Keratinocyte (primary cell): ENCODE data around the gene NGFR. TPM values are rescaled to one million over a fixed set of nuclear protein-coding genes. Genes with fewer than 3 reads are reported as not detected.
"Not testable (repeated sequence)": the region's sequence is repeated elsewhere in the genome, so short reads cannot be mapped to it uniquely, and the experiment has no call there.

Experiments
- DNase-seq: peaks from one replicate; pipeline ENCODE4 v3.0.0-alpha.2; 2011; ENCODE audit warnings: low read depth, missing footprints, low spot score
- FAIRE-seq: peaks from 2 replicates; lab custom pipeline; 2011; peaks lifted over from hg19 to GRCh38; lab: Jason Lieb, UNC
- H2AFZ ChIP-seq: 2 replicates; pipeline ENCODE4 v1.6.0; 2012; ENCODE audit warnings: low read length, control low read depth, inconsistent platforms; ENCODE audit not compliant: control insufficient read depth
- H3K27ac ChIP-seq: 2 replicates; pipeline ENCODE4 v1.5.1; 2011; ENCODE audit warnings: low read length; ENCODE audit not compliant: control insufficient read depth, insufficient read depth
- H3K27me3 ChIP-seq: 3 replicates; pipeline ENCODE4 v1.6.0; 2011; ENCODE audit warnings: low read length; ENCODE audit not compliant: control insufficient read depth, insufficient read depth; ENCODE audit errors: extremely low read depth
- H3K36me3 ChIP-seq, 2 experiments: 2 replicates in 1 of 2; 3 replicates in 1 of 2; pipeline ENCODE4 v1.5.1; 2011; ENCODE audit warnings: low read length in 2 of 2, mild to moderate bottlenecking in 1 of 2; ENCODE audit not compliant: control insufficient read depth in 2 of 2, insufficient read depth in 2 of 2; ENCODE audit errors: extremely low read depth in 1 of 2
- H3K4me1 ChIP-seq: 3 replicates; pipeline ENCODE4 v1.5.1; 2011; ENCODE audit warnings: low read length; ENCODE audit not compliant: control insufficient read depth, insufficient read depth; ENCODE audit errors: extremely low read depth
- H3K4me2 ChIP-seq: 3 replicates; pipeline ENCODE4 v1.6.0; 2011; ENCODE audit warnings: low read depth, low read length; ENCODE audit not compliant: control insufficient read depth, insufficient read depth; ENCODE audit errors: extremely low read depth
- H3K4me3 ChIP-seq, 3 experiments: fragments of 200-600 bp in 1 of 3; sonication (generic) in 1 of 3; 2 replicates in 2 of 3; 3 replicates in 1 of 3; pipeline ENCODE4 v1.5.1; 2011 to 2016; ENCODE audit warnings: low read length in 3 of 3, mild to moderate bottlenecking in 3 of 3, control low read depth in 2 of 3, inconsistent platforms in 1 of 3, low read depth in 1 of 3, mixed read lengths in 1 of 3, mixed run types in 1 of 3, moderate library complexity in 1 of 3; ENCODE audit not compliant: control insufficient read depth in 2 of 3, insufficient read depth in 2 of 3; ENCODE audit errors: extremely low read depth in 1 of 3
- H3K79me2 ChIP-seq: 2 replicates; pipeline ENCODE4 v1.6.0; 2012; ENCODE audit warnings: low read length; ENCODE audit not compliant: control insufficient read depth, insufficient read depth
- H3K9ac ChIP-seq: 3 replicates; pipeline ENCODE4 v1.6.0; 2011; ENCODE audit warnings: low read length; ENCODE audit not compliant: control insufficient read depth, insufficient read depth; ENCODE audit errors: extremely low read depth
- H3K9me1 ChIP-seq: 3 replicates; pipeline ENCODE4 v1.6.0; 2011; ENCODE audit warnings: low read length; ENCODE audit not compliant: control insufficient read depth, insufficient read depth; ENCODE audit errors: extremely low read depth
- H3K9me3 ChIP-seq: 2 replicates; pipeline ENCODE4 v1.5.1; 2012; ENCODE audit warnings: low read depth, low read length; ENCODE audit not compliant: control insufficient read depth
- H4K20me1 ChIP-seq: 3 replicates; pipeline ENCODE4 v1.6.0; 2011; ENCODE audit warnings: low read length; ENCODE audit not compliant: control insufficient read depth, insufficient read depth; ENCODE audit errors: extremely low read depth
- CTCF ChIP-seq, 3 experiments: IDR thresholded peaks in 1 of 3; conservative IDR thresholded peaks in 1 of 3; optimal IDR thresholded peaks in 1 of 3; 2 replicates in 2 of 3; 3 replicates in 1 of 3; pipeline versions ENCODE3 to v1.5.1; 2011; ENCODE audit warnings: low read length in 3 of 3, mild to moderate bottlenecking in 3 of 3, moderate library complexity in 2 of 3, control low read depth in 1 of 3, inconsistent platforms in 1 of 3; ENCODE audit not compliant: insufficient read depth in 2 of 3; ENCODE audit errors: extremely low read depth in 1 of 3
- EZH2 ChIP-seq: IDR thresholded peaks from one replicate; pipeline ENCODE4 v1.6.1; 2012; ENCODE audit warnings: inconsistent platforms, mild to moderate bottlenecking, low read length, moderate library complexity
- dilution Hi-C: fragments of 300-500 bp; cut with MboI; formaldehyde crosslinking; loops from one replicate; pipeline ENCODE4 v1.7.0; 2020; ENCODE audit warnings: low sequenced_read_pairs; ENCODE audit not compliant: extremely low pct_ligation_motif_present
- polyA plus RNA-seq, 5 experiments: library from polyadenylated mRNA; depleted of rRNA in 3 of 5; stranded (reverse) in 3 of 5; stranded (forward) in 1 of 5; unstranded in 1 of 5; fragments of >200 nt; gene quantifications; 1 replicate in 1 of 5; 2 replicates in 3 of 5; 3 replicates in 1 of 5; pipeline versions ENCODE4 v1.2.1 to v1.2.3, GENCODE V29; 2011 to 2012; ENCODE audit warnings: missing spikeins in 2 of 5, low read depth in 1 of 5, low replicate concordance in 1 of 5

The NGFR gene
- polyA plus RNA-seq, 1 donor (not counting 4 experiments of a cell fraction or from before 2014, with no cell fraction given) = 1.7 TPM

- TF ChIP-seq CTCF (optimal IDR thresholded peaks at IDR 0.05 in 1 of 3, IDR thresholded peaks at IDR 0.05 in 1 of 3, conservative IDR thresholded peaks at IDR 0.05 in 1 of 3; ENCODE audit: extremely low read depth in 1 of 3, insufficient read depth in 2 of 3, low read length in 3 of 3) = no peak
- no peak for TF ChIP-seq EZH2
- Histone ChIP-seq H3K36me3 (no peaks in the 10 kb centered on the region), H3K9ac (no peak overlapping the region), H3K79me2 (no peaks in the 10 kb centered on the region), H2AFZ (no peak overlapping the region), H3K27ac (no peak overlapping the region), H3K27me3 (peaks cover 6% of the 10 kb centered on the region), H3K4me2 (no peak overlapping the region), H3K4me3 (no peak overlapping the region), H3K4me1 (peaks cover 20% of the 10 kb centered on the region), H4K20me1 (no peaks in the 10 kb centered on the region), H3K9me3 (no peaks in the 10 kb centered on the region), H3K9me1 (no peaks in the 10 kb centered on the region)
- DNase-seq (no peak), FAIRE-seq (peak; percentile 39)
- dilution Hi-C loops = loop anchor here (5.0 kb wide), 1 partner anchor 65 kb away; no protein-coding TSS in a partner anchor
Measured at GRCh38 chr17:49502254-49502653, 7.2 kb downstream of the NGFR start.

GRCh38 chr17:49502680-49503079, 7.6 kb downstream of the NGFR start:
- H3K9me3 ChIP-seq, H3K27ac ChIP-seq, H3K9ac ChIP-seq, H2AFZ ChIP-seq, H4K20me1 ChIP-seq, H3K4me3 ChIP-seq, DNase-seq, H3K4me2 ChIP-seq, H3K36me3 ChIP-seq, H3K27me3 ChIP-seq, FAIRE-seq, H3K79me2 ChIP-seq, H3K9me1 ChIP-seq: not testable (repeated sequence)
- H3K4me1 ChIP-seq = peaks cover 24% of the 10 kb centered on the region
- dilution Hi-C loops = loop anchor here (5.0 kb wide), 1 partner anchor 65 kb away; no protein-coding TSS in a partner anchor

GRCh38 chr17:49504369-49504768, 9.3 kb downstream of the NGFR start:
- Histone ChIP-seq H2AFZ (no peak overlapping the region), H3K27ac (no peak overlapping the region), H3K4me1 (peaks cover 40% of the 10 kb centered on the region), H3K79me2 (no peaks in the 10 kb centered on the region), H4K20me1 (no peaks in the 10 kb centered on the region), H3K4me2 (no peak overlapping the region), H3K36me3 (no peaks in the 10 kb centered on the region), H3K4me3 (no peak overlapping the region), H3K9me1 (no peaks in the 10 kb centered on the region), H3K9ac (no peak overlapping the region), H3K9me3 (no peaks in the 10 kb centered on the region), H3K27me3 (no peaks in the 10 kb centered on the region)
- DNase-seq (no peak), FAIRE-seq (no peak)
- dilution Hi-C loops = loop anchor here (5.0 kb wide), 1 partner anchor 67 kb away; no protein-coding TSS in a partner anchor
- no peak for TF ChIP-seq CTCF (optimal IDR thresholded peaks at IDR 0.05 in 1 of 3, IDR thresholded peaks at IDR 0.05 in 1 of 3, conservative IDR thresholded peaks at IDR 0.05 in 1 of 3; ENCODE audit: extremely low read depth in 1 of 3, insufficient read depth in 2 of 3, low read length in 3 of 3)
- no peak for TF ChIP-seq EZH2
